Left ventricle myocardium superior (tissue), 1 donor: ENCODE results near the gene GPLD1. TPM values are rescaled to one million over a fixed set of nuclear protein-coding genes. Genes with fewer than 3 reads are reported as not detected.
A peak's percentile ranks its signal among the peaks of the same experiment; 100 is the strongest.
"Not testable (repeated sequence)": the region's sequence is repeated elsewhere in the genome, so short reads cannot be mapped to it uniquely, and the experiment has no call there.

Source experiments
- ATAC-seq: fragments of 200-7000 bp; cut with Tn5 transposase; one replicate; pipeline ENCODE4 v1.9.1; 2020; ENCODE audit warnings: mild to moderate bottlenecking, moderate library complexity
- DNase-seq: peaks from one replicate; pipeline ENCODE4 v3.0.0-alpha.2; 2020
- intact Hi-C: fragments of 100-400 bp; cut with micrococcal nuclease; formaldehyde crosslinking; loops from one replicate; pipeline ENCODE4 v1.11.0; 2022
- long read RNA-seq: library from polyadenylated mRNA; unstranded; transcript quantifications from one replicate; pipeline ENCODE4 v2.0.0, GENCODE V29; 2021
- total RNA-seq: library from RNA; stranded (reverse); fragmentation: NEBNext Ultra II Directional; extraction: Animal tissue kit (Norgen Biotek cat#: 25700); gene quantifications from one replicate; pipeline ENCODE4 v1.2.1, GENCODE V29; 2021
- donor health status: DM: no; HTN: yes; CAD: no; lungs with severe emphysema.

GPLD1 gene, protein sequence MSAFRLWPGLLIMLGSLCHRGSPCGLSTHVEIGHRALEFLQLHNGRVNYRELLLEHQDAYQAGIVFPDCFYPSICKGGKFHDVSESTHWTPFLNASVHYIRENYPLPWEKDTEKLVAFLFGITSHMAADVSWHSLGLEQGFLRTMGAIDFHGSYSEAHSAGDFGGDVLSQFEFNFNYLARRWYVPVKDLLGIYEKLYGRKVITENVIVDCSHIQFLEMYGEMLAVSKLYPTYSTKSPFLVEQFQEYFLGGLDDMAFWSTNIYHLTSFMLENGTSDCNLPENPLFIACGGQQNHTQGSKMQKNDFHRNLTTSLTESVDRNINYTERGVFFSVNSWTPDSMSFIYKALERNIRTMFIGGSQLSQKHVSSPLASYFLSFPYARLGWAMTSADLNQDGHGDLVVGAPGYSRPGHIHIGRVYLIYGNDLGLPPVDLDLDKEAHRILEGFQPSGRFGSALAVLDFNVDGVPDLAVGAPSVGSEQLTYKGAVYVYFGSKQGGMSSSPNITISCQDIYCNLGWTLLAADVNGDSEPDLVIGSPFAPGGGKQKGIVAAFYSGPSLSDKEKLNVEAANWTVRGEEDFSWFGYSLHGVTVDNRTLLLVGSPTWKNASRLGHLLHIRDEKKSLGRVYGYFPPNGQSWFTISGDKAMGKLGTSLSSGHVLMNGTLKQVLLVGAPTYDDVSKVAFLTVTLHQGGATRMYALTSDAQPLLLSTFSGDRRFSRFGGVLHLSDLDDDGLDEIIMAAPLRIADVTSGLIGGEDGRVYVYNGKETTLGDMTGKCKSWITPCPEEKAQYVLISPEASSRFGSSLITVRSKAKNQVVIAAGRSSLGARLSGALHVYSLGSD
- 1.1 TPM for total RNA-seq
- long read RNA-seq, partial matches to known transcripts = 1 of 2 reads
- long read RNA-seq, other reads (novel, unspliced or antisense) = 1 of 2 reads

DNA sequence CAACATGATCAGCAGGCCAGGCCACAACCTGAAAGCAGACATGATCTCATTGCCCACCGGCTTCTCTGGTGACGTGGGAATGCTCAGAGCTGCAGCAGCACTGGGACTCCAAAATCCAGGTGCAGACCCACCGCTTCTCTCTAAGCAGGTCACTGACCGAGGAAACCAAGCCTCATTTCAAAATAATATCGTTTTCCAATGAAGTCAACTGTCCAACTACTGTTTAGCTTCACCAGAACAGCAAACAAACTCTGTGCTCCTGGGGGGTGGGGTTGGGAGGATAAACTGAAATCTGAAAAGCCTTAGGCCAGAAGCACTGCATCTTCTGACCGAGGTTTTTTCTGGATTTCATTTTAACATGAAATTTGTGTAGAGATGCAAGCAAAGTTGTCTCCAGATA is at the start of gene GPLD1:
Gene GPLD1 (minus strand): TSS at position 109 of the 400 bp plus-strand sequence. CDS start 67 bp downstream, at position 42.
- ATAC-seq (no peak), DNase-seq (no peak)
- intact Hi-C loops = no loop called here

DNA sequence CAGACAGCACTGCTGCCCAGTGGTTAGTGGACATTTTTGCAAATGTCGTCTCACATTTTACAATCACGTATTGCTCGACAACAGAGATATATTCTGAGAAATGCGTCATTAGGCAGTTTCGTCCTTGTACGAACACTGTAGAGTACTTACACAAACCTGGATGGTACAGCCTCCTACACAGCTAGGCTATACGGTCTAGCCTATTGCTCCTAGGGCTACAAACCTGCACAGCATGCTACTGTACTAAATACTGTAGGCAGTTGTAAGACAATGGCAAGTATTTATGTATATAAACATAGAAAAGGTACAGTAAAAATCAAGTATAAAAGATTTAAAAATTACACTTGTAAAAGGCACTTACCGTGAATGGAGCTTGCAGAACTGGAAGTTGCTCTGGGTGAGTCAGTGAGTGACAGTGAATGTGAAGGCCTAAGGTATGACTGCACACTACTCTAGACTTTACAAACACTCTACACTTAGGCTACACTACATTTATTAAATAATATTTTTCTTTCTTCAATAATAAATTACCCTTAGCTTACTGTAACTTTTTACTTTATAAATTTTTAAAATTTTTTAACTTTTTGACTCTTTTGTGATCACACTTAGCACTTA is 48.5 kb upstream of the GPLD1 start:
- intact Hi-C loops = no loop called here
- ATAC-seq (no peak), DNase-seq (no peak)

DNA sequence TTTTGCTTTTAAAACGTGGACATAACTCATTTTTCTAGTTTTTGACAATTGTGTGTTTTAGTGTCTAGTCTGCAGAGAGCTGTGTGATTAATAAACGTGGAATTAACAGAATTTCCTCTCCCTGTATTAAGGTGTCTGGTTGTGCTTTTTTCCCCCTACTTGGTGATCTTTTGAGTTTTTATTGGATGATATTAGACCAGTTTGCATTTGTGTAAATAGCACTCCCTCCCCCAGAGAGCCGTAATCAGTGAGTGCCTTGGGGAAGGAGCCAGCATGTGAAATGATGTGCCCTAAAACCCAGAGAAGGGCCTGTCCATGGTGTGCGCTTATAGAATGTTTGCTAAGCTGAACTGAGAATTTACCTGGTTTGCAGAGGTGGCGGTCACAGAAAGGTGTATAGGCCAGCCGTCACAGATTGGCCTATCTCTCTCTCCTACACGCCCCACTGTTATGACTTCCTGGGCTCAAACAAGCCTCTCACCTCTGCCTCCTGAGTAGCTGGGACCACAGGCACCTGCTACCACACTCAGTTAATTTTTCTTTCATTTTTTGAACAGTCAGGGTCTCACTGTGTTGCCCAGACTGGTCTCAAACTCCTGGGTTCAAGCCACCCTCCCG is 47.8 kb upstream of the GPLD1 start:
- intact Hi-C loops = no loop called here
- DNase-seq (no peak), ATAC-seq (no peak)

DNA sequence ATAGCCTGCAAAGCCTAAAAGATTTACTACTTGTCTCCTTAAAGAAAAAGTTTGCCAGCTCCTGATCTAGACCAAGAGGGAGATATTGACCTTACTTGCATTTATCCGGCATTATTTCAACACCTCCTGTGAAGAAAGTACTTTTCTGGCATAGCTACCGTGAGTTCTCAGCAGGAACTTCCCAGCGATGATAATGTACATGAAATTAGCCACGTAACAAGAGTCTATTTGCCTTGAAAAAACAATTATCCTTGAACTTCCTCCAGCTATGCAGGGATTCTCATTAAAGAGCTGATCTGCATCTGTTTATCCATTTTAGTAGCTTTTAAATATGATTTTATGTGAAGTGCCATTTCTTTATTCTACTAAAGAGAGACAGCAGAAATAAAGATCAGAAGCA is 47.1 kb upstream of the GPLD1 start:
- ATAC-seq = no peak

DNA sequence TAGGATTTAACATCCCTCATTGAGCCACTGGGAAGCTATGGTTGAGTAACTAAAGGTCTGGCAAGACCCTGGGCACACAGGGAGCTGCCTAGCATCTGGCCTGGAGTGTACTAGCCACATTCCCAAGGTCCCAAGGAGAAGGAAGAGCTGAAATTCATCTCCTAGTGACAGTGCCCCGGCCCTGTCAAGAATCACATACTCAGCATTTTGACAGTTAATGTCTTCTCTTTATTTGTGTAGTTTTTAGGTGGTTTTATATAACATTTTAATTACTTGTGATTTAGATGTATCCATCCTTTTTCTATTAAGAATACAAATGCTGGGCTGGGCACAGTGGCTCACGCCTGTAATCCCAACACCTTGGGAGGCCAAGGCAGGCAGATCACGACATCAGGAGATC is 45.8 kb upstream of the GPLD1 start:
- DNase-seq = no peak
- intact Hi-C loops = no loop called here
- ATAC-seq = no peak

More for the DNA sequence above, 47.1 kb upstream of the GPLD1 start:
- intact Hi-C loops = no loop called here
- no peak for DNase-seq

DNA sequence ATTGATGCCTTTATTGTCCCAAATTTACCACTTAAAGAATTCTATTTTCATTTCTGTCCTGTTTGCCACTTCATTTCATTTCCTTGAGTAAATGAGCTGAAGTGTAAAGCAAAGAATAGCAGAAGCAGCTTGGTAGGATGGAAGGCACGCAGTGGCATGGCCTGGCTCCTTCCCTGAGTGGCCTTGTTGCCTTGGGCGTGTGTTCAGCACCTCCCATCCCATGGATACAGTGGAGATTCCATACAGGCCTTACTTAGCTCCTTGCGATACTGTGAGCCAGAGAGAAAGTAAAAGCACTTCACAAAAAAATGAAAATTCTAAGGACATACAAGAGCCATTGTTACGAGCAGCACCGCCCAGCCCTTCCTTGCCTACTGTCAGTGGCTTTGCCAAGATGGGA is 45.0 kb upstream of the GPLD1 start:
- DNase-seq = no peak
- intact Hi-C loops = no loop called here
- no peak for ATAC-seq

DNA sequence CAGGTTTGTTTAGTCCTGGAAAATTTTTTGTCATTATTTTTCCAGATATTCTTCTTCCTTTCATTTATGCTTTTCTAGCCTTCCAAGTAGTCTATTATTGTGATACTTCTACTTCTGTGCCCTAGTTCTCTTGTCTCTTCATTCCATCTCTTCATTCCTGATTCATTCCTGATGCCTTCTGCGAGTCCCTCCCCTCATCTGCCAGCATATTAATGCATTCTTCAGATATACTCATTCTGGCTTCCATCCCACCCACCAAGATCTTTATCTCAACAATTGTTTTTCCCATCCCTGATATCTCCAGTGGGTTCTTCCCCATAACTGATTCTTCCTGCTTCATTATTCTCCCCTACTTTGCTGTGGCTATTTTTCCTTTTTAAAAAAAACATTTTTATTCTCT is 40.6 kb upstream of the GPLD1 start:
- DNase-seq (no peak), ATAC-seq (no peak)
- intact Hi-C loops = no loop called here

DNA sequence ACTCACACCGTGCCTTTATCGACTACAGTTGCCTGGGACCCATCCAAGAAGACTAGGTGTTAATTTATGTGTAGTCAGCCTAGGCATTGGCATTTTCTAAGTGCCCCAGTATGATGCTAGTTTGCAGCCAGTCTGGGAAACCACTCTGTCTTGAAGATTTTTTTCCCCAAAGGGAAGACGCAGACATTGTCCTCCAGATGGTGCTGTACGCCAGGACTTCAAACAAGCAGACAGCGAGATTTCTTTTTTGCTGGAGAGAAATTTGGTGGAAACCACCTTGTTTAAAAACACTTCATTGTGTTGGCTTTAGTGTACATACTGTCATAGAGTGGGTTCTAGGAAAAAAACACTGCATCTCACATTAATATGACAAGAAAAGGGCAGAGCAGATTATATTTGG is 35.4 kb upstream of the GPLD1 start:
- intact Hi-C loops = no loop called here
- DNase-seq (no peak), ATAC-seq (no peak)

DNA sequence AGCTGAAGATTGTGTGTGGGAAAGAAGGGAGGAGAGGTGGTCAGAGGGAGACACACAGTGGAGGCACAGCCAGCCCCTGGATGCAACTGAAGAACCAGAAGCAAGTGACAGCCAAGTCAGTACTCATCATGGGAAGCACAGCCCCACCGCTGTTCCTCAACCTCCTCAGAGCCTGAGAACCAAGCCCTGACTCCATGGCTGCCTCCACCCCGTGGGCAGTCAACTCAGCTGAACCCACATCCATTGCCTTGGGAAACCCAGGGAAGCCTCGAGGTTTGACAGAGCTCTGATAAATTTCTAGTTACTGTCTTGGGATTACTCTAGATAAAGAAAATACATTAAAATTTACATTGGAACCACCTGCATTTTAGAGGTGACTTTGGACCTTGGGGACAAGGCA is 35.0 kb upstream of the GPLD1 start:
- intact Hi-C loops = no loop called here
- ATAC-seq = no peak

DNA sequence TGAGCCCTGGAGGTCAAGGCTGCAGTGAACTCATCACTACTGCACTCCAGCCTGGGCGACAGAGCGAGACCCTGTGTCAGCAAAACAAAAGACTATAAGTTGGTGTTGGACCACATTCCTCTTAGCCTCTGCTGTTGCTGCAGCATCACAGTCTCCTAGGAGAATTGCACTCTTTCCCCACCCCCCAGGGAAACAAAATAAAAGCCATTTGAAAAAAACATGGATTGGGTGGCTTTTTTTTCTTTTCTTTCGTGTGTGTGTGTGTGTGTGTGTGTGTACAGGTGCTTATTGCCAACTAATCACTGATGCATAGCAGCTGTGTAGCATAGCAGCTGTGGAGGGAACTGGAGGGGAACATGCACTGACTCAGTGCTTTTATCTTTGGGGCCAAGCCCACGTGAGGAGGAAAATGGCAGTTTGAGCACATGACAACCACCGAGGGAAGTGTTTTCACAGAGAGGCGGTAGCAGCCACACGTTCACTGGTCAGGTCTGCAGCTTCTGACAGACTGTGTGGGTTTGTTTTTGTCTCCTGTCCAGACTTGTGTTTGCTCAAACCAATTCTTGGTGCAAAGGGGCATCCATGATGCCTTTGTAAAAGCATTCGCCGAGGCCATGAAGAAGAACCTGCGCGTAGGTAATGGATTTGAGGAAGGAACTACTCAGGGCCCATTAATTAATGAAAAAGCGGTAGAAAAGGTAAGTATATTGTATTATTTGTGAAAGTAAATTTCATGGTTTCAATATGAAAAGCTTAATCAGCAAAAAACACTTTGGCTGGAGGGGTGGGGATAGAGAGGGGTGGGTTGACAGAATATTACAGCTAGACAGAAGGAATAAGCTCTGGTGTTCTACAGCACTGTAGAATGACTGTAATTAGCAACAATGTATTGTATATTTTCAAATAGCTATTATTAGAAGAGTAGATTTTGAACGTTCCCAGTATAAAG is 33.1 kb upstream of the GPLD1 start:
- DNase-seq (no peak), ATAC-seq (no peak)
- intact Hi-C loops = no loop called here

More for the DNA sequence above, 35.0 kb upstream of the GPLD1 start:
- DNase-seq = no peak

DNA sequence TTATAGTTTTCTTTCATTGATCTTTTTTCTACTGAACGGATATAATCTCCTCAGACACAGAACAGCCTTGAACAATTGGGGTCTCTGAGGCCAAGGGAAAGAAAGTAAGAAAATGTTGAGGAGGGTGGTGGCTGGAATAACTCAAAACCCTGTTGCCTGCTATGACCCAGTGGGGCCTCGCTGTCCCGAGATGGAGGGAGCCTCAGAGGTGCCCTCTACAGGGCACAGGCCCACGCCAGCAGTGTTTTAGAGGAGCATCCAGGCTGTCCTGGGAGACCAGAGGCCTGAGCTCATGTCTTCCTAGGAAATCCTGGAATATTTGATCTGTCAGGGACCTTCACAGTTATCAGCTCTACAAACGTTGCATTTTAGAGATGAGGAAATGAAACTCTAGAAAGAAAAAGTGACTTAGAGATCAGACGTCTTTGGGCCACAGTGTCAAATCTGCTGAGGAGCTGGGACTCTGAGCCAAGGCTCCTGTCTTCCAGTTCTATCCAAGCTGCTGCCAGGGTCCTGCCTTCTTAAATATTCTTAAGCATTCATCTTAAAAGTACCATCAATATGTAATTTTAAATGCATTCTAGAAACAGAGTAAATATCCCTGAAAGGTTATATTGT is 31.7 kb upstream of the GPLD1 start:
- peak; percentile 78 for ATAC-seq
- peak; percentile 69 for DNase-seq
- intact Hi-C loops = no loop called here

DNA sequence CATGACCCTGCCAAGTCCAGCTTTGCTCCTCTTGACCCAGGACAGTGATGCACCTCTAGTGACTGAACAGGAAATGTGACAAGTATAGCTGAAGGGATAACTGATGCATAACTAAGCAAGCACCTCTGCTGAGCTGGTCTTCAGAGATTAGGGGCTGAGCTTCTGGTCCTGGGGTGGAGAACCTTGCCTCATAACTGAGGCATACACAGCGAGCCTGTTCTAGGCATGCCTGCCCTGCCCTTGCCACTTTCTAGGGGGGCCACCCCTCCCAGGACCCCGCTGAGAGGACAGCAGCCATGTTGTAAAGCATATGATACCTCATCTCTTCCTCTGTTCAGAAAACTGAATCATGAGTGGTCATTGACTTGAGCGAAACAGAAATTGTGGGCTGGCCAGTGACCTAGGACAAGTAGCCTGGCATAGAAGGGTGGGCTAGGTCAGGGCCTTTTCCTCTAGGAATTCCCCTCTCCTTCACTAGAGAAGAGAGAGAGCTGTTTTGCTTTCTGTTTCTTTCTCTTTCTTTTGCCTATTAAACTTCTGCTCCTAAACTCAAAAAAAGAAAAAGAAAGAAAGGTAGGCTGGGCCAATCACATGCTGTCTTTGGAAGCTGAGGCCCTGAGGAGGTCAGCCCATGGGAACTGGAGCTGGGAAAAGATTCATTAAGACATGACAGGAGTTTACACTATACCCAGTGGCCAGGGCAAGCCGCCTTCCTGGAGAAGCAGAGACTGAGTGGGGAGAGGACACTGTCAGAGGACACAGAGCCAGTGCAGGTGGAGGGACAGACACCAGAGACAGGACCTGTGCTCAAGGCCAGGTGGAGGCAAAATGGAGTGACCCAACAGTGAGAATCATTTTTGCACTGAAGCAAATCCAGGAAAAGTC is 28.5 kb upstream of the GPLD1 start:
- no peak for ATAC-seq
- no peak for DNase-seq
- intact Hi-C loops = no loop called here

DNA sequence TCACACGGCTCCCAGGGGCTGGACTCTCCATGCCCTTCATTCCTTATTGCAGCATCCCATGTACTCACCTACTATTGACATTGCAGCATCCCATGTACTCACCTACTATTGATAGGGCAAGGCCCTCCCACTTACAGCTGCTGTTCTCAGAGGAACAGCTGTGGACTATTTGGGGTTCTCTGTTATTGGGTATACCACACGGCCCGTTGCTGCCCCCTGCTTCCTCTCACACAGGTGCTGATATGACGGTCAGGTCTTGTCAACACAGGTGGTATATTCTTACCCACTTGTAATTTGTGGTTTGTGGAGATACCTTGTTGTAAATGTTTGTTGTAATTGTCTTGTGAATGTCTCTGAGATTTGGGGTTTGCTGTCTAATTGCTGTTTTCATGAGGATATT is 24.2 kb upstream of the GPLD1 start:
- intact Hi-C loops = no loop called here
- ATAC-seq = no peak
- DNase-seq = no peak

DNA sequence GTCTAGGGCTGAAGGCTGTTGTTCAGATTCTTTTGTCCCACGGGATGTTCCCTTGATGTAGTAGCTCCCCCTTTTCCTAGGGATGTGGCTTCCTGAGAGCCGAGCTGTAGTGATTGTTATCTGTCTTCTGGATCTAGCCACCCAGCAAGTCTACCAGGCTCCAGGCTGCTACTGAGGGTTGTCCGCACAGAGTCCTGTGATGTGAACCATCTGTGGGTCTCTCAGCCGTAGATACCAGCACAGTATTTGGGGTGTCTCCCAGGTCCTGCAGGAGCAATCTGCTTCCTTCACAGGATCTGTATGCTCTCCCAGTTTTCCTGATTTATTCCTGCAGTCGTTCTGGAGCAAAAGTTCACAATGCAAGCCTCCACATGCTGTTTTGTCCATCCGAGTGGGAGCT is 22.6 kb upstream of the GPLD1 start:
- DNase-seq, intact Hi-C loops, ATAC-seq: not testable (repeated sequence)

DNA sequence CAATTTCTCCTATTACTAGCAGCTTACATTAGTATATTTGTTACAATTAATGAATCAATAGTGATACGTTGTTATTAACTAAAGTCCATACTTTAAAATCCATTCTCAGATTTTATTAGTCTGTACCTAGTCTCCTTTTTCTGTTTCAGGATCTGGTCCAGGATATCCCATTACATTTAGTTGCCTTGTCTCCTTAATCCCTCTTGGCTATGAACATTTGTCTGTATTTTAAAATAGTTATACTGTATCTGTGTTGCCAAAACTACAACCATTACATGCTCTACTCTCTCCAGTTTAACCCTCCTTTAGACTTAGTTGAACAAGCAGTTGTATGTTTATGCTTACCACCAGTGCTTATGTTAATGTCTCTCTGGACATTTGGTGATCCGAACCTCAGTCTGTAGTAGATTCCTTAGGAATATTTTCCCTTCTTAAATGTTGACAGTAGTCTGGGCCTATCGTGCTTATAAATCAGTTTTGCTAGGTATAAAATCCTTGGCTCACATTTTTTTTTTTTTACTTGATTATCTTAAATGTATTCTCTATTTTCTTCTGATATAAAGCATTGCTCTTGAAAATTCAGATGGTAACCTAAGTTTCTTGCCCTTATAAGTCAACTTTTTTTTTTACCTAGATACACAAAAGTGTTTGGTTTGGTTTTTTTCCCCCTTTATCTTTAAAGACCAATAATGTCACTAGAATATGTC is 17.6 kb upstream of the GPLD1 start:
- DNase-seq (no peak), ATAC-seq (no peak)
- intact Hi-C loops = no loop called here
